HFF-Myc (cell line): Measurements from ENCODE around the gene SLC6A1.

Experiments
- DNase-seq: peaks from one replicate; pipeline ENCODE4 v3.0.0-alpha.2; 2011; ENCODE audit warnings: low read depth; ENCODE audit errors: extremely low read depth
- H3K4me3 ChIP-seq: replicated peaks from 2 replicates; pipeline ENCODE4 v1.5.1; 2011; ENCODE audit warnings: low read depth, mild to moderate bottlenecking, control low read depth, low read length
- TF ChIP-seq, protein P1 (sequence below): IDR thresholded peaks from 2 replicates; pipeline ENCODE4 v1.5.1; 2012; ENCODE audit warnings: mild to moderate bottlenecking, low read depth, low read length, control low read depth; ENCODE audit errors: missing control alignments

The SLC6A1 gene

DNA sequence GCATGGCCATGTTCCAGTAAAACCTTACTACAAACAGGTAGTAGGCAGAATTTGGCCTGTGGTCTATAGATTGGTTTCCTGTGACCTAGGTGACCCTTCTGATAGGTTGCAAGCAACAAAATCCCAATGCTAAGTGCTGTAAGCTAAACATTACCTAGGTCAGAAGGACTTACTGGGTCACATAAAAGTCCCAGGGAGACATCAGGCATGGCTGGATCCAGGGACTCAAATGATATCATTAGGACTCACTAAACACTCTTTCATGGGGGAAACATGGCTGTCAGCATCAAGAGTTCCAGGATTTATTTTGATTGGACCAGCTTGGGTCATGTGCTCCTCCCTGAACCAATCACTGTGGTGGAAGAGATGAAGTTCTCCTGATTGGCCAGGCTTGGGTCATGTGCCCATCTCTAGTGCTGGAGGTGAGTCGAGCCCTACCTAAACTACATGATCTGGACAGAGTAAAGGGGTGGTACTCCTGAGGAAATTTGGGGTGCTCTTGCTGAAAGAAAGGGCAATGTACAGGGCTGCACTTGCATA lies 16.8 kb upstream of the SLC6A1 start:
- TF ChIP-seq, protein P1, sequence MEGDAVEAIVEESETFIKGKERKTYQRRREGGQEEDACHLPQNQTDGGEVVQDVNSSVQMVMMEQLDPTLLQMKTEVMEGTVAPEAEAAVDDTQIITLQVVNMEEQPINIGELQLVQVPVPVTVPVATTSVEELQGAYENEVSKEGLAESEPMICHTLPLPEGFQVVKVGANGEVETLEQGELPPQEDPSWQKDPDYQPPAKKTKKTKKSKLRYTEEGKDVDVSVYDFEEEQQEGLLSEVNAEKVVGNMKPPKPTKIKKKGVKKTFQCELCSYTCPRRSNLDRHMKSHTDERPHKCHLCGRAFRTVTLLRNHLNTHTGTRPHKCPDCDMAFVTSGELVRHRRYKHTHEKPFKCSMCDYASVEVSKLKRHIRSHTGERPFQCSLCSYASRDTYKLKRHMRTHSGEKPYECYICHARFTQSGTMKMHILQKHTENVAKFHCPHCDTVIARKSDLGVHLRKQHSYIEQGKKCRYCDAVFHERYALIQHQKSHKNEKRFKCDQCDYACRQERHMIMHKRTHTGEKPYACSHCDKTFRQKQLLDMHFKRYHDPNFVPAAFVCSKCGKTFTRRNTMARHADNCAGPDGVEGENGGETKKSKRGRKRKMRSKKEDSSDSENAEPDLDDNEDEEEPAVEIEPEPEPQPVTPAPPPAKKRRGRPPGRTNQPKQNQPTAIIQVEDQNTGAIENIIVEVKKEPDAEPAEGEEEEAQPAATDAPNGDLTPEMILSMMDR = no peak
- no peak for DNase-seq
- no peak overlapping the region for H3K4me3 ChIP-seq

- TF ChIP-seq, protein P1 = no peak
- no peak overlapping the region for H3K4me3 ChIP-seq
- DNase-seq = no peak
Observed at GRCh38 chr3:10976770-10977169, 15.8 kb upstream of the SLC6A1 start.

DNA sequence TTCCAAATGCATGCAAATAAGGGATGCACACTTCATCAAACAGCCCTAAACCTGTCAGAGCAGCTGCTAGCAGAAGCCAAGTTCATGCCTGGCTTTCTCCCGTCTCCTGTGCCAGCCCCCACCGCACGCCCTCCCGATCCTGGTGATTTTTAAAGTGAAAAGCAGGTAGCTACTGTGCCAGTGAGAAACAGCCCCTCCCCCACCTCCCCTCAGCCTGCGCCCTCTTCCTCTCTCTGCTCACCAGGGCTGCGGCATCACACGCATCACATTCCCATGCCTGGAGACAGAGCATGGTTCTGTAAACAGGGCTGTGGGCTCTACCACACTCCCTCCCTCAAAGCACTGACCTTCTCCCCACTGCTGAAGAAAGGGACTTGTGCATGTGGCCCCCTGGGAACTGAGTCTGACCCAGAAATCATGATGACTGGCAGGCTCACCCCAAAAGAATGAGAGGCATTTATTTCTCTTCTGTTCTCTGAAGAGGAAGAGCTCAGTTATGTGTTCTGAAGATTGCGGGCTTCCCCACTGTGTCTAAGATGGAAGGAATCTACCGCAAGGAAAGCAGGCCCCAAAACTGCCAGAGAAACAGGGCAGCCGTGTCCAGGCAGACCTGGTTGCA lies 14.5 kb upstream of the SLC6A1 start:
- no peak overlapping the region for H3K4me3 ChIP-seq
- TF ChIP-seq, protein P1 = no peak
- DNase-seq = no peak

DNA sequence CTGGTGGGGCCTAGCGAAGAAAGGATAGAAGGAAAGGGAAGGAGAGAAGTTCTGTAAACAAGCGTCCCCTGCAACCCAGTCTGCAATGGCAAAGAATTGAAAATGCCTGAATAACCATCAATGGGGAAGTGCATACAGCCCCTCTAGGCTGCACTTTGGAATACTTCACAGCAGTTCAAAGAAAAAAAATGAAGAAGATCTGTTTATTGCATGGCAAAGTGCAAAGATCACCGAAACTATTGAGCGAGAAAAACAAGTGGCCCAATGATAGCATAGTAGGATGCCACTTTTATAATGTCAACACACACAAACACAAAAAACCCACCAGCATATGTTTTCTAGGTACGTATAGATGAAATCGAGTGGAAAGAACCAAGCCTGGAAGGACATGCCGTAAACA lies 13.6 kb upstream of the SLC6A1 start:
- H3K4me3 ChIP-seq = no peak overlapping the region
- TF ChIP-seq, protein P1 = no peak
- no peak for DNase-seq

DNA sequence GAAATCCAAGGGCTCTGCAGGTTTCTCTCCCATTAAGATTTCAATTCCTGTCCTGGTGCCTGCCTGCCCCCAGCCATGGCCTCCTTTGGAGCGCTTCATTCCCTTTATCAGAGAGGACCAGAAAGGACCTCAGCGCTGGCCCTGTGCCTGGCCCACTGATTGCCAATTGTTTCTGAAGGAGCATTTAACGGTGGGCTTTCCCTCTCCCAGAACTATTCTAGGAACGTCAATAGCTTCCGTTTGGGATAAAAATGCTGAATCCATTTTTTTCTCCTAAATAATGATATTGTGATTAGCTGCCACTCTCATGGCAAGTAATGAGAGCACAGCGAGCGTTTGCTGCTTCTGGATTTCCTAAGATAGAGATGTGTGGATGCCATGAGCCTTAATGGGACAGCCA lies 12.2 kb upstream of the SLC6A1 start:
- H3K4me3 ChIP-seq = no peak overlapping the region
- DNase-seq = no peak
- TF ChIP-seq, protein P1 = no peak

DNA sequence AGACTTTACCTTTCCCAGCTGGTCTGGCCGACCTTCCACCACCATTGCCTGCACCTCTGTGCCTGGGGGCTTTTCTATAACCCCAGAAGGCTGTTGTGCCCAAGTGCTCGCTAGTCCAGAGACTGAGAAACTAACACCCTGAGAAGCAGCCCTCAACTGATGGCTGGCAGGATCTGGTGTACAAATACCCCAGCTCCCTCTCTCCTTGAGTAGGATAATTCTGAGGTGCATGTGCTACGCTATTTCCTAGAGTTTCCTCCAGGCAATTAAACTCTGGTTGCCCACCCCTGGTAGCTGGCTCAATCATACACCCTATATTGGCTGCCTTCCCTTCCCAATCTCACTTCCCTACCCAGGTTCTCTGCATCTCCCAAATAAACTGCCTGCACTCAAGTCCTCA lies 11.5 kb upstream of the SLC6A1 start:
- no peak for DNase-seq
- TF ChIP-seq, protein P1 = no peak
- no peak overlapping the region for H3K4me3 ChIP-seq

GRCh38 chr3:10981961-10982360 lies 10.6 kb upstream of the SLC6A1 start:
- no peak for DNase-seq
- H3K4me3 ChIP-seq = no peak overlapping the region
- TF ChIP-seq, protein P1 = no peak
